Lower leg skin (tissue), 4 donors: ENCODE data around the gene RIPK4. TPM values are rescaled to one million over a fixed set of nuclear protein-coding genes. Genes with fewer than 3 reads are reported as not detected.
A peak's percentile ranks its signal among the peaks of the same experiment; 100 is the strongest.

ENCODE experiments used
- DNase-seq, 2 donors: peaks; one replicate each; pipeline ENCODE4 v3.0.0-alpha.2; 2019; ENCODE audit warnings: low spot score in 2 of 2
- H3K4me3 ChIP-seq: fragments of 200-600 bp; sonication (generic); 2 replicates; pipeline ENCODE4 v1.5.1; 2017; ENCODE audit warnings: mild to moderate bottlenecking, low read depth; ENCODE audit not compliant: poor library complexity, severe bottlenecking
- CTCF ChIP-seq, 3 donors: fragments of 450-650 bp; IDR thresholded peaks; one replicate each; pipeline ENCODE4 v1.5.1; 2016; ENCODE audit warnings: antibody characterized with exemption in 3 of 3, mild to moderate bottlenecking in 3 of 3, moderate library complexity in 2 of 3
- POLR2A ChIP-seq, 2 donors: fragments of 450-650 bp; IDR thresholded peaks; one replicate each; pipeline ENCODE4 v1.6.1; 2016 to 2017; ENCODE audit warnings: antibody characterized with exemption in 2 of 2, mild to moderate bottlenecking in 1 of 2, moderate library complexity in 1 of 2
- WGBS, 2 donors: methylation state at CpG; one replicate each; pipeline ENCODE4 v1.1.5; 2018; 5-methylcytosine and 5-hydroxymethylcytosine counted together
- intact Hi-C: fragments of 100-400 bp; cut with DNase I; formaldehyde crosslinking; loops from one replicate; pipeline ENCODE4 v1.15.0; 2023; ENCODE audit warnings: low total_unique reads
- total RNA-seq, 4 donors: library from RNA; depleted of rRNA; stranded (reverse); fragments of >200 nt; gene quantifications; one replicate each; pipeline ENCODE4 v1.1.0, GENCODE V29; 2016

The RIPK4 gene
- 10 to 100 TPM; 61.0 to 88.1 (median 68.2) TPM for total RNA-seq

- no peak for TF ChIP-seq CTCF (IDR thresholded peaks at IDR 0.05)
- TF ChIP-seq POLR2A (IDR thresholded peaks at IDR 0.05) = no peak
- peak; percentile 60 to 92 for DNase-seq
- peak within 1 kb of the TSS; percentile 22 for H3K4me3 ChIP-seq
- intact Hi-C loops = no loop called here
- 3% methylated on average over 38 to 45 of the region's 53 CpGs for WGBS, 2 donors
Observed at GRCh38 chr21:41766883-41767605, at the start of gene RIPK4. Gene RIPK4, minus strand, starts transcription at chr21:41767052. Its CDS starts 11 bp downstream, at chr21:41767041.

GRCh38 chr21:41815652-41816582, 49.1 kb upstream of the RIPK4 start:
- TF ChIP-seq POLR2A (IDR thresholded peaks at IDR 0.05) (no peak), CTCF (IDR thresholded peaks at IDR 0.05) (no peak)
- DNase-seq = peak in 1 of 2 donors; percentile 86
- WGBS, 2 donors = 88 to 94% methylated on average over 50 of the region's 50 CpGs
- intact Hi-C loops = loop anchor here (10.0 kb wide), 2 partner anchors 299 to 541 kb away; no protein-coding TSS in a partner anchor
- no peak overlapping the region for H3K4me3 ChIP-seq

- intact Hi-C loops = loop anchor here (10.0 kb wide), 2 partner anchors 302 to 538 kb away; no protein-coding TSS in a partner anchor
- TF ChIP-seq POLR2A (IDR thresholded peaks at IDR 0.05) (no peak), CTCF (IDR thresholded peaks at IDR 0.05) (no peak)
- no peak overlapping the region for H3K4me3 ChIP-seq
- DNase-seq = peak in 1 of 2 donors; percentile 59
- WGBS, 2 donors = 83 to 88% methylated on average over 11 of the region's 11 CpGs
Observed at GRCh38 chr21:41813226-41813625, 46.4 kb upstream of the RIPK4 start.

- 86 to 92% methylated on average over 13 of the region's 13 CpGs for WGBS, 2 donors
- intact Hi-C loops = loop anchor here (10.0 kb wide), 2 partner anchors 302 to 538 kb away; no protein-coding TSS in a partner anchor
- no peak overlapping the region for H3K4me3 ChIP-seq
- TF ChIP-seq CTCF (IDR thresholded peaks at IDR 0.05) = no peak
- TF ChIP-seq POLR2A (IDR thresholded peaks at IDR 0.05) = no peak
- DNase-seq = peak in 1 of 2 donors; percentile 70
Observed at GRCh38 chr21:41812679-41813078, 45.8 kb upstream of the RIPK4 start.

- WGBS, 2 donors = 94 to 96% methylated on average over 13 of the region's 13 CpGs
- H3K4me3 ChIP-seq = no peak overlapping the region
- intact Hi-C loops = loop anchor here (10.0 kb wide), 2 partner anchors 304 to 536 kb away; no protein-coding TSS in a partner anchor
- TF ChIP-seq CTCF (IDR thresholded peaks at IDR 0.05) (no peak), POLR2A (IDR thresholded peaks at IDR 0.05) (no peak)
- DNase-seq = peak in 1 of 2 donors; percentile 67
Observed at GRCh38 chr21:41810597-41810932, 43.7 kb upstream of the RIPK4 start.
